Smooth muscle cell of the pulmonary artery (primary cell): ENCODE results near the gene POLL. TPM values are rescaled to one million over a fixed set of nuclear protein-coding genes. Genes with fewer than 3 reads are reported as not detected.

Experiments used
- total RNA-seq: library from RNA; depleted of rRNA; stranded (reverse); fragments of >200 nt; gene quantifications from 2 replicates; pipeline ENCODE4 v1.2.3, GENCODE V29; 2014

The POLL gene
- total RNA-seq, result 13.1 and 16.5 TPM in 2 replicates

DNA sequence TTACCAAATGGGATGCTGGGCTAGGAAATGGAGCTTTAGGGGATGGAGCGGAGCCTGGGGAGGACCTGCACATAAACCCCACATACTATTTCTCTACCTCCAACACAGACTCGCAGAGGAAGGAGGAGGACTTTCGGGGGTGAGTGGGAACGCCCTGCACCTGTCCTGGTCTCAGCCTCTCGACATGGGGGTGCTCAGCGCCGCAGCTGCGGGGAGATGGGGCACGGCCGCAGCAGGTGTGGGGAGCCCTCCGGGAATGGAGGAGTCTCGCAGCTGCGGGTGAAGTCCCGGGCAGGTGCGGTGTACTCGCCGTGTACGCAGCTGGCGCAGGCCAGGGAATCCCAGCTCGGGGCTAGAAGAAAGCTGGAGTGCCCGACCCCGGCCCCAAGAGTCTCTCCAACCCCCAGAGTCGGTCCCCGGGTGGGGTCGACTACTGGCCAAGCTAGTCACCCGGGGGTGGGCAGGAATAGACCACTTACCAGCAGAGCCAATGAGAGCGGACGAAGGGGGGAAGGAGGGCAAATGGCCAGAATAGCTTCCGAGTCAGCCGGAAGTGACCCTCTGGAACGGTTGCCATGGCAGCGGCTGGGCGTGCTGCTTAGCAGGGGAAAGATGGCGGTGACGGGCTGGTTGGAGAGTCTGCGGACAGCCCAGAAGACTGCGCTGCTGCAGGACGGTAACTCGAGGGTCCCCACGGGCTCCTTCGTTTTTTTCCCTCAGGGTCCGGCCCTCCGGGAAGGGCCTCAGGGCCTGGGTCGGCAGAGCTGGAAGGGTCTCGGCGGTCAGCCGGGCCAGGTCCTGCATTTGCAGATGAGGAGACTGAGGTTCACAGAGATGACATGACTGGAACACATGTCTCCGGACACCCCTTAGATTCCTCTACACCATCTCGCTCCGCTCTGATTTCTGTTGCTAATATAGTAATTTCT, at the start of gene POLL, which contains the start of gene DPCD:
Gene POLL (minus strand): TSS at position 533 of the 929 bp plus-strand sequence. CDS start 897 bp downstream, outside the sequence.
Gene DPCD (plus strand): TSS at position 597 of the 929 bp plus-strand sequence. CDS start 16 bp downstream, at position 613.

Other genes starting within 250 kb of the POLL start
- gene BTRC, start 234.1 kb downstream of the POLL start, total RNA-seq, result 13.4 and 13.9 TPM in 2 replicates
- gene DPCD, start 64 bp upstream of the POLL start, total RNA-seq, result 28.9 and 30.9 TPM in 2 replicates
- gene FBXW4, start 106.9 kb upstream of the POLL start, total RNA-seq, result 31.0 and 32.0 TPM in 2 replicates
- gene FGF8, start 187.9 kb upstream of the POLL start, total RNA-seq, result not detected in 2 replicates
- gene NPM3, start 195.2 kb upstream of the POLL start, total RNA-seq, result 43.5 and 57.5 TPM in 2 replicates
- 86.7 and 118 TPM in 2 replicates for gene OGA, start 230.2 kb upstream of the POLL start, total RNA-seq